Endothelial cell of umbilical vein (primary cell): ENCODE results near the gene CENATAC.

Experiments
- CTCF ChIP-seq, 2 donors: IDR thresholded peaks; 1 replicate in 1 of 2; 2 replicates in 1 of 2; pipeline ENCODE4 v1.5.1; 2011; ENCODE audit warnings: low read length in 2 of 2, mild to moderate bottlenecking in 2 of 2, moderate library complexity in 2 of 2, control low read depth in 1 of 2, inconsistent platforms in 1 of 2, low read depth in 1 of 2; ENCODE audit not compliant: insufficient read depth in 1 of 2; ENCODE audit errors: extremely low read depth in 1 of 2
- EZH2 ChIP-seq: IDR thresholded peaks from 2 replicates; pipeline ENCODE4 v1.6.1; 2012; ENCODE audit warnings: borderline replicate concordance, low read depth, mild to moderate bottlenecking, moderate library complexity, low read length, inconsistent platforms; ENCODE audit not compliant: severe bottlenecking
- FOS ChIP-seq: IDR thresholded peaks from 2 replicates; pipeline ENCODE4 v1.6.1; 2011; ENCODE audit warnings: mild to moderate bottlenecking, low read length, moderate library complexity, borderline replicate concordance; ENCODE audit not compliant: insufficient read depth
- JUN ChIP-seq: IDR thresholded peaks from 2 replicates; pipeline ENCODE4 v1.6.1; 2011; ENCODE audit warnings: borderline replicate concordance, low read depth; ENCODE audit not compliant: insufficient read length, insufficient read depth
- MYC ChIP-seq: IDR thresholded peaks from one replicate; pipeline ENCODE4 v1.6.1; 2011; ENCODE audit warnings: mild to moderate bottlenecking, low read depth, low read length
- POLR2A ChIP-seq: IDR thresholded peaks from 2 replicates; pipeline ENCODE4 v1.6.1; 2012; ENCODE audit warnings: low read depth, mild to moderate bottlenecking, control low read depth, low read length
- POLR2AphosphoS5 ChIP-seq: IDR thresholded peaks from 2 replicates; pipeline ENCODE4 v1.6.1; 2012; ENCODE audit warnings: low read depth, mild to moderate bottlenecking, control low read depth, low read length, moderate library complexity; ENCODE audit not compliant: insufficient read depth

GRCh38 chr11:119056421-119056999, 58.6 kb downstream of the CENATAC start:
- TF ChIP-seq JUN (no peak), CTCF (IDR thresholded peaks at IDR 0.05; ENCODE audit: extremely low read depth in 1 of 2, insufficient read depth in 1 of 2, low read depth in 1 of 2, low read length in 2 of 2) (no peak), POLR2AphosphoS5 (no peak), EZH2 (no peak), POLR2A (no peak), FOS (no peak), MYC (no peak)
